ENCODE results near the gene TCERG1L. TPM values are rescaled to one million over a fixed set of nuclear protein-coding genes. Genes with fewer than 3 reads are reported as not detected.
A peak's percentile ranks its signal among the peaks of the same experiment; 100 is the strongest.
"Not testable (repeated sequence)": the region's sequence is repeated elsewhere in the genome, so short reads cannot be mapped to it uniquely, and the experiment has no call there.

Gene TCERG1L
- total RNA-seq, 1 donor from 2014 or later: 0.88 TPM

- no peak for ATAC-seq
These were observed 127.9 kb downstream of the TCERG1L start for GRCh38 chr10:131183546-131184045.

- ATAC-seq: no peak
These were observed 130.1 kb downstream of the TCERG1L start for GRCh38 chr10:131181456-131181855.

- ATAC-seq: no peak
These were observed 130.6 kb downstream of the TCERG1L start for GRCh38 chr10:131180740-131181415.

- no peak for ATAC-seq
These were observed 131.4 kb downstream of the TCERG1L start for GRCh38 chr10:131180086-131180485.

DNA sequence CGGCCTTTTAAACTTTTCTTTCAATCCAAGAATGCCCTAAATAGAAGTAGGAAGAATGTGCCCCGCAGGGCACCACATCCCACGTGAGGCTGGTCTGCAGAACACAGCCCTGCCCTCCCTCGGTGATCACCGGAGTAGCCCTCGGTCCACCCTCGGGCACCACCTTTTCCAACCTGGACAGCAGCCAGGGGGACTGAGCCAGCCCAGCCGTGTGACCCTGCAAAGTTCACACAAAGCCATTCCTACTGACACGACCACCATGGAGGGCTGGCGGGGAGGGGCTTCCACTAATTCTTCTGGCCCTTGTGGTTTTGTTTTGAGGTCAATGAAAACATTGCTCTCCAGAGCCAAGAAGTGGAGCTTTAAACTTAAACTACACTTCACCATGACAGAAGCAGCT lies 132.2 kb downstream of the TCERG1L start:
- ATAC-seq: no peak

DNA sequence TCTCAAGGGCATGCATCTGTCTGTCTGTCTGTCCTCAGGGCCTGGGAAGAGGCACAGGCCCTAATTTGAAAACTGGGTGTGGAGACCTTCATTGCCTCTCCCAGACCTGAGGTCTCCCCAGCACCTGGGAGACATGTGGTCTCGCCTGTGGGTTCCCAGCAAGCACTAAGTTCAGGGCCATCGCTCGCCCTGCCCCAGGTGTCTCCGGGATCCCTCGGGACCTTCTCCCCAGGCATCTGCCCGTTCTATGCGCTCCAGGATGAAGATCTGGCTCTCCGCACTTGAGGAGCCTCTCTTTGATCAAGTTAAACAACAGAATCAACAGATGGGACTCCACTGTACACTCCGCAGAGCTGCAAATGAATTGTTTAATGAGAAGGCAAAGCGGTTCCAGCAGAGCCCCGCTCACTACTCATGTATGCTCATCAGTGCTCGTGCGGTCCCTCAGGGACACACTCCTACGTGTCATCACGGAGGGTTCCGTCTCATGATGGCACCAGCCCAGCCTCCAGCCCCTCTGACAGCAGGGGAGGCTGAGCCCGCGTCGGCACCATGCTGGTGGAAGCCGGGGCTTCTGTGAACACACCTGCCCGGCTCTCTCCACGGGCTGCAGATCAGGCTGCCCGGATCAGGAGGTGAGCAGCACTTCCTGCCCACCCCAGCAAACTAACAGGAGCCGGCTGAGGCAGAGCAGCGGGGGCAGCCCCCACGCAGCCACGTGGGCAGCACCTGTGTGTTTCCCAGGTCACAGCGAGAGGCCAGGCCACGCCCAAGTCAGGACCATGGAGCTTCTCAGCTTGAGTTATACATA lies 132.8 kb downstream of the TCERG1L start:
- no peak for ATAC-seq

DNA sequence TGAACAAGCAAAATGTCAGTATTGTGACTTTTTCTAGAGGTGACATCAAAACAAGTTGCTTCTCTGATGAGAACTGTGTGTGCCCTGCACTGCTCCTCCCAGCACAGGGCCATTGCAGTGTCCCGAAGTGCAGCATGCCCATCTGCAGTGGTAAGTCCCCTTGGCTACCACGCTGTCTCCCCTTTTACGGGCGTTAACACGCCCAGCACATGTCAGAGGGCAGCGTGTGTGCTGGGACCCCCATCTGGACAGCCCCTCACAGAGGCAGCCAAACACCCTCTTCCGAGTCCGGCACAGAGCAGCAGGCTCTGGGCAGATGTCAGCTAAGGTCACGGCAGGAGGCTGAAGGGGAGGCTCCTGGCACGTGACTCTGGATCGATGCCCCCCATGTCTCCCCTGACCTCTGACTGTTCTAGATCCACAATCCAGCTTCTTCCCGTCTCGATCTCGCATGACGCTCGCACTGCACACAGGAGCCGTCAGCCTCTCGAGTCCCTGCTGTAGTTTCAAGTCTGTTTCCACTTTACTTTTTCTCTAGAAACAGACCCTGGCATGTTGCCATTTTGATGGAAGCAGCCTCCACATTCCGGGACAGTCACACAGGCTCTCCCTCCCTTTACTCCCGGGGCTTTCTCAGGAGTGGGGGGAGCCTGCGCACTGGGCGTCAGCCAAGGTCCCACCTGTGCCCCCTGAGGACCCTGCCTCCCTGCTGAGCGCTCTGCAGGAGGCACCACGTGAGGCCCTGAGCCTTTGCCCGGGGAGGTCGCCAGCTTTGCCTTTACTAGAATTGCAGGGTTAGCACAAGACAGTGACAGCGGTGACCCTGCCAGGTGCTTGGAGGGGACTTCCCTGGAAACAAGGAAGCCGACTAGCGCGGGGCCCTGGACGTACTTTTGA lies 133.8 kb downstream of the TCERG1L start:
- no peak for ATAC-seq

DNA sequence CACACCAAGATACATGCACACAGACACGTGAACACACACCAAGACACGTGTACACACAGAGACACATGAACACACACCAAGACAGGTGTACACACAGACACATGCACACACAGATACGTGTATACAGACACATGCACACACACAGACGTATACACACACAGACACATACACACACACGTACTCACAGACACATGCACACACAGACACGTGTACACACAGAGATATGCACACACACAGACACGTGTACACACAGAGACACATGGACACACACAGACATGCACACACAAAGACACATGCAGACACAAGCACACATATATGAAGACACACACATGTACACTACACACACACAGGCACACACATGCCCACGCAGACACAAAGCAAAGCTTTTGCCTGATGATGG lies 134.6 kb downstream of the TCERG1L start:
- ATAC-seq: no peak

GRCh38 chr10:131176324-131176723 lies 135.2 kb downstream of the TCERG1L start:
- ATAC-seq: not testable (repeated sequence)

DNA sequence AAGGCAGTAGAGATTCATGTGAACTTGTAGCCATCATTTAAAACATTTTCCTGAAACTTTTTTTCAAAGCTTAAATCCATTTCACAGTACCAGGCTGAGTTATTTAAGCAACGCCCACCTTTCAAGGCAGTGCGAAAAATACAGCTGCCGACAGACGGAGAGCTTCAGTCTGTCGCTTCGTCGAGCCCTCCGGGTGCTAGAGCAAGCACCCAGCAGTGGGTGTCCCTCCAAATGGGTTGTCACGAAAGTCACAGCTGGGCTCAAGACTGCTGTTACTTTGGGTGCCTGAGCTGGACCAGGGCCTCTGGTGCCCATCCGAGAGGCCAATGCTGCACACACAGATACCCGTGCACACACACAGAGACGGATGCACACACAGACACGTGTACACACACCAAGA lies 135.6 kb downstream of the TCERG1L start:
- ATAC-seq: no peak

GRCh38 chr10:131174651-131175540 lies 136.6 kb downstream of the TCERG1L start:
- ATAC-seq: no peak

- ATAC-seq: no peak
These were observed 137.3 kb downstream of the TCERG1L start for GRCh38 chr10:131174211-131174565.

- peak; percentile 12 for ATAC-seq
These were observed 137.9 kb downstream of the TCERG1L start for GRCh38 chr10:131173484-131174210.

DNA sequence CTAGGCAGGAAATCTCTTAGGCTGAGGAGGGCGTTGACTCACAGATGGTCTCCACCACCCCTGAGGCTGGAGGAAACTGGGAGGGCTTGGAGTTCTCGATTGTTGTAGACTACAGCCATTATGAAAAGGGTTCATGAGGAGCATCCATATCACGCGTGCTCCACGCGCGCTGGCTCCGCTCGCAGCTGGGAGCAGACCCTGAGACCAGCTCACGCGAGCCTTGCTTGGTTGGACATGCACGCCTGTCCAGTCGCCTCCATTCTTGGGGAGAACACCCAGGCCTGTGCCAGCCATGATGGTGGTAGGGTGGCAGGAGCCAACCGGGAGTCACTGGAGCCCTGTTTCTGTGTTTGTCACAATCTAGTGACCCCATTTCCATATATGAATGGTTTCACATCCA lies 139.1 kb downstream of the TCERG1L start:
- ATAC-seq: no peak

- ATAC-seq: no peak
These were observed 142.4 kb downstream of the TCERG1L start for GRCh38 chr10:131169146-131169545.

- ATAC-seq: no peak
These were observed 143.2 kb downstream of the TCERG1L start for GRCh38 chr10:131168238-131168875.

GRCh38 chr10:131167036-131167860 lies 144.3 kb downstream of the TCERG1L start:
- ATAC-seq: no peak

- ATAC-seq: no peak
These were observed 145.0 kb downstream of the TCERG1L start for GRCh38 chr10:131166486-131166885.

DNA sequence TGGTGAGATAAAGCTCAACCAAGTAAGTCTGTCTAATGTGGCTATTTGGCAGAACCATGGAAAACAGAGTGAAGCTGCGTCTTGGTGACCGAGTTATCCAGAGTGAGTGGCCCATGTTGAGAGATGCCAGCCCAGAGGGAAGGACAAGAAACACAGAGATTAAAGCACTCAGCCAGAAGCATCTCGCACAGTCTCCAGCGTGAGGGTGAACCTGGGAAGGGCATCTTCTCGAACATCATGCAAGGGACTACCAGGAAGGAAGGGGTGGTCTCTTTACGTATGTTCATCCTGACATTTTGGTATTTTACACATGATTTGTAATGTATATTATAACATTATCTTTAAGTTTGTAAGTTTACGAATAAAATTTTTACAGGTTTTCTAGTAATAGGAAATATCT lies 146.4 kb downstream of the TCERG1L start:
- no peak for ATAC-seq

Data from esophagus mucosa (tissue), 1 donor.